GM19023 (cell line): ENCODE measurements around the gene PUS7L.
"Not testable (repeated sequence)": the region's sequence is repeated elsewhere in the genome, so short reads cannot be mapped to it uniquely, and the experiment has no call there.

Experiments
- ATAC-seq: cut with Tn5 transposase; IDR thresholded peaks from one replicate; pipeline ENCODE4 v1.9.1; 2021; ENCODE audit warnings: mild to moderate bottlenecking, moderate library complexity; ENCODE audit not compliant: unreplicated experiment

PUS7L gene

DNA sequence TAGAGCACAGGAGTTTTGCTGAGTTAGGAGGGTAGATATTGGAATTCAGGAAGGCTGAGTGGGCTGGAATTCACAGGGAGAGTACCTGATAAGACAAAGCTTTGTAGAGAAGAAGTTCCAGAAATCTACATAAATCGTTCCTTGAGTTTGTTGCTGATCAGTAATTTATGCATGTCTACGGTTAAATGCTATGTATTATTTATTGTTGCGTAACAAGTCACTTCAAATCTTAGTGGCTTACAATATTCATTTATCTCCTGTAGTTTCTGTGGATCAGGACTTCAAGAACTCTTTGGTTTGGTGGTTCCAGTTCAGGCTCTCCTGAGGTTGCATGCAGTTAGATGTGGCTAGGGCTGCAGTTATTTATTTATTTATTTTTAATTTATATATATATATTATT is 7.8 kb downstream of the PUS7L start:
- no peak for ATAC-seq

DNA sequence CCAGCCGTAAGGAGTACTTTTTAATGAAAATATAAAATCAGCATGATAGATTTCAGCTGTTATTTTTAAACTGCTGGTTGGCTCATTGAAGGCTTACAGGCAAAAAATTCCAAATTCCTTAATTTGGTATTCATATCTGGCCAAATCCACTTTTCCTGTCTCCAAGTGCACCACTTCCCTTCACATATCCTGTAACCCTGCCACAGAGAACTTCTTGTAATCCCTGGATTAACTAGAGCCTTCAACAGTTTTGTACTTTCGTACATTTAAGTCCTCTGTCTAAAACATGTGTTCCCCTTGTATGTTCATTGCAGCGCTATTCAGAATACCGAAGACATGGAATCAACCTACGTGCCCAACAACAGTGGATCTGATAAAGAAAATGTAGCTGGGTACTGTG is 9.6 kb downstream of the PUS7L start:
- ATAC-seq, result no peak

DNA sequence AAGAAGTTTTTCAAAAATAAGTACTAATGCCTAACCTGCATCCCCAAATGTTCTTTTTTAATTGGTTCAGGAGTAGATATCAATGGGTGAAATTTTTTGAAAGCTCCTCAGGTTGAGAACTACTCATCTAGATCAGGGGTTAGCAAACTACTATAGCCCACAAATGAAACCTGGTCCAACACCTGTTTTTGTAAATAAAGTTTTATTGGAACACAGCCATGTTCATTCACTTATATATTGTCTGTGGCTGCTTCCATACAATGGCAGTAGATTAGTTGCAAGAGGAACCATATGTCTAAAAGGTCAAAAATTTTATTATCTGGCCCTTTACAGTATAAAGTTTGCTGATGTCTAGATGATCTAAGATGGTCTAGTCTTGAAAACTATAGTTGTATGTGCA is 13.8 kb downstream of the PUS7L start:
- no peak for ATAC-seq

DNA sequence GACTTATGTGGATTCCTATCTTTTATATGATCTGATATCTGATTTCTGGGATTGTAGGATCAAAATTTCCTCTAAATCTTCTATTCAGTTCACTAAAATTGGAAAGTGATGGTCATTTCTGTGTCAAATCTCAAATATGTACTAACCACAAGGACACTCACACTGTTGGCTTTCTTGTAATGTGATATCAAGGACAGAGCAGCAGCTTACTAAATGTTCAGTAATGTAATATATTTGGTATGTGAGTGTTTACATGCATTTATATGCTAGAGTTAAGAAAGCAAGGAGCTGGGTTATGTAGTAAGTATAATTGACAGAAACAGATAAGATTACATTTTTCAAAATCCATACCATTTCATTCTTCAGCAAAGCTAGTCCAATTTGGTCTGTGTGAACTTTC is 16.5 kb downstream of the PUS7L start:
- ATAC-seq, result no peak

DNA sequence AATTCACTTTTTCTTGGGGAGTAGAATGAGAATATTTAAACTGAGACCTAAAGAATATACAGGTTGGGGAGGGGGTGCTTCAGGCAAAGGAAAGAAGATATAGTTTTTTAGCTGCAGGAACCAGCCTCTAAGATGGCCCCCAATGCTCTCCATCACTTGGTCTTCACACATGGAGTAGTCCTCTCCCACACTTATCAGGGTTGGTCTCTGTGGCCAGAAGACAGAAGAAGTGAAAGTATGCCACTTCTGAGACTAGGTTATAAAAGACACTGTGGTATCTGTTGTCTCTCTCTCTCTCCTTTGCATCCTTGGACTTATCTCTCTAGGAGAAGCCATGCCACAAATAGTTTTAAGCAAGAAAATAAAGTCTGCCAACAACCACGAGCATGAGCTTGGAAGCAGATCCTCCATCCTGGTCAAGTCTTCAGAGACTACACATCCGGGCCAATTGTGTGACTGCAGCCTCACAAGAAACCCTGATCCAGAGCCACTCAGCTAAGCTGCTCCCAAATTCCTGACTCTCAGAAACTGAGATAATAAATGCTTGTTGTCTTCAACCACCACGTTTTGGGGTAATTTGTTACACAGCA is 18.0 kb downstream of the PUS7L start:
- ATAC-seq, result no peak

DNA sequence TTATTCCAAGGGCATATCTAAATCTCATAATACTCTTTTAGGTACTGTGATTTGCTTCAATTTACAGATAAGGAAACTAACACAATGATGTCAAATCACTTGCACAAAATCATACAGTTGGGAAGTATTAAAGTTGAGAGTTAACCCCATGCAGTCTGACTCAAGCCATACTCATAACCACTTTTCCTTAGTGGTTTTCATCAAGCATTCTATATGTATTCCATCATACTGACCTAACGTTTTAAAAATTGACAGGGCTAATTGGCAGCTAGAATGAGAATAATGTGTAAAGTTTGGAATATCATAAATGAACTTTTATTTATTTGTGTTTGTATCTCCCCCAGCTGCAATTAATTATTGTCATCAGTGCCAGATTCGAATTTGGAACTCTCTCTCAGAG is 20.9 kb downstream of the PUS7L start:
- no peak for ATAC-seq

DNA sequence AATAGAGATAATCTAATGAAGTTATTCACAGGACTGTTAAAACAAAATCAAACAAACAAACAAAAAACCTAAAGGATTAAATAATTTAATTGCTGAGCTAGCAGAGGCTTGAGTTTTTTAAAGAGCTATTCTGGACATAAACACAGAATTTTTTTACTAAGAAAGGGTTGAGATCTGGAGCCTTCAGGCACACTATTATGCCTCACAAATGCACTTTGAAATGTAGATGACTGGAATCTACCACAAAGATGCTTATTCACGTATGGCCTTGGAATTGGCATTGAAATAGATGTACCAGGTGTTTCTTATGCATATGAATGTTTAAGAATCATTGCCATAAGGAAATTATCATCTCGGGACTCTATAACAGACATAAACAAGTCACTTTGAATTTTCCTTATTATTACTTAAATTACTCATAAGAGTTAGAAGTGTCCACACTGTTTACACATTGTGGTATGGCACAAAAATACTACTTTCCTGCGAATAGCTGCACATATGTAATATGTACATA is 21.6 kb downstream of the PUS7L start:
- ATAC-seq, result no peak

DNA sequence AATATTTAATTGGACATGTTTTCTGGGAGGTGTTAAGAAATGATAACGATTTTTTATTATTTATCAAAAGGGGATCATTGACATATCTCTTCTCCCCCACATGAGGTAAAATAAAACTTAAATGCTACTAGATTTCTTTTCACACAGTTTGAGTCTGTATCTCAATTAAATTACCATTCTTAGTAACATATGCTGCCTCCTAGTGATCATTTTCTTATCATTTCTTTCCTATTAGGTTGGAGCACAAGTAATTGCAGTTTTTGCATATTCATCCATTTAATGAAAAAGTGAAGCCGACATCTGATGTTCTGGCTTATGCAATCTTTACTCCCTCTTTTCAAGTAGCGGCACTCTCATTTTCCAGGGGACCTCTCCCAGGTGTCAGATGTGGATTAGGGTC is 24.9 kb downstream of the PUS7L start:
- ATAC-seq, result no peak

DNA sequence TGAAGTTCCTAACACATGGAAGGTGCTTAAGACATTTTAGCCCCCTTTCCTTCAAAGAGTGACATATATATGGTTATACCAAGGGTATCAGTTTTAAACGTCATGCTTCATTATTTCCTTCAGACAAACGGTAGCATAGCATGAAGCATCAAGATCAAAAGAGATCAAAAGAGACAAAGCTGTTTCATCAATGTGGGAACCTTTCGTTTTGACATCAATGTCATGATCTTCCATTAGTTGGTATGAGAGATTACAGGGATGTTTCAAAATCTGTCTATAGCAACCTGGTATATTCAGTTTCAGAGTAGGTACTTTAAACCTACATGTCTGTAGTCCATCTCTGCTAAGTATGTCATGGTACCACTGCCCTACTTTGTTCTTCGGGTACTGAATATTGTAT is 28.3 kb downstream of the PUS7L start:
- no peak for ATAC-seq

DNA sequence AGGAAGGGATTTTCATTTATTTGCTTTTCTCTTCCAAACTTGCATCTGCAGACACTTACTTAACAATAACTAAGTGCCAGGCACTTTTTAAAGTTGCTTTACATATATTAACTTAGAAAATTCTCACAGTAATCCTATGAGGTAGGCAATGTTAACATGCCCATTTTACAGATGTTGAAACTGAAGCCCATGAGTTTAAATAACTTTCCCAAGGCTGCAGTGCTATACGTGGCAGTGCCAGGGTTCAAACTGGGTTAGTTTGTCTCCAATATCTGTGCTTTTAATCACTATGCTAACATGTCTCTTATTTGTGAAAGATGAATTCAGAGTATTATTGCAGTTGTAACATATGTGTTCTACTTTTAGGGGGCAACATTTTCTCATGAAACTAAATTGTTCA is 29.9 kb downstream of the PUS7L start:
- no peak for ATAC-seq

DNA sequence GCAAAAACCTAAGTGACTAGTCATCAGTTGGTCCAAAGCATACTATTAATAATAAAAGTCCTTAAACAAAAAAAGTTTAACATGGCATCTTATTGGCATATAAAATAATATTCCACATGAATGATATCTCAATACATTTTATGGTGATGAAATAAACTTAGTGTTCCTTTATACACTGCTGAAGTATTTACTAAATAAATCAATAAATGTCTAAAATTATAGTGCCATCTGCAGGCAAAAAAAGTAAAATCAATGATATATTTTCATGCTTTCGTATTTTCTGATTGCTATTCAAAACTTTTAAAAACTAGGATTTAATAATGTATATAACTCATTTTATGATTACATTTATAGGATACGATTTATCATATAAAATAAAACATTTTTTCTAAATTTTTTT is 30.5 kb downstream of the PUS7L start:
- no peak for ATAC-seq

DNA sequence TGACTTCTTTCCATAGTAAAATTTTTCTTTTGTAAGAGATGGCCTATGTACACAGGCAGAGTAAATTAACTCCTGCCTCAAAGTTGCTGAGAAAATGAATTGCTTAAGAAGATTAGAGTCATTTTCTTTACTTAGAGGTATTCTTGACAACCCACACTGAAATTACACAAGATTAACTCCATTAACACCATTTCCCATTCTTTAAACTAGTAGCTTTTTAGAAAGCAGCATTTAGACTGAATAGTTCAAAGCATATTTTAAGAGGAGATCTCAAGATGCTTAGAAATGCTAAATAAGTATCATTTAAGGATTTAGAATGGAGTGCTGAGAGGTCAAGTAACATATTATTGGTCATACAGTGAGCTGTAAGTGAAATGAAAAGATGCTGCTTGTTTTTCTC is 35.5 kb downstream of the PUS7L start:
- ATAC-seq, result no peak

DNA sequence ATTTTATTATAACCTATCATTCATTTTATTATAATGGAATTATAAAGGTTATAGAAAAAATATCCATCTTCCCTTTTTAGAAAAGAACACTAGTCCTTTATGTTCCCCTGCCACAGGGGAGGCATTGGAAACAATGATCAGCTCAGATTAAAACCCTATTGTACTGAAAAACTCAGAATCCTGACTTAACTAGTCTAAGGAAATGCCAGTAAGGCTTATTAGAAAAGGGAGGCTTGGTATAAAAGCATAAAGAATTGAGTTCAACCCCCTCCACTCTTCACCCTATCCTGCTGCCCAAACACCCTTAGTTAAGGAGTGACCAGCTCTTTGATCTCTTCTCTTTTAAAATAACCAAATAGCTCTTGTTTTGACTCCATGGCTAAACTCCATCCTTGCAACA is 36.0 kb downstream of the PUS7L start:
- no peak for ATAC-seq

DNA sequence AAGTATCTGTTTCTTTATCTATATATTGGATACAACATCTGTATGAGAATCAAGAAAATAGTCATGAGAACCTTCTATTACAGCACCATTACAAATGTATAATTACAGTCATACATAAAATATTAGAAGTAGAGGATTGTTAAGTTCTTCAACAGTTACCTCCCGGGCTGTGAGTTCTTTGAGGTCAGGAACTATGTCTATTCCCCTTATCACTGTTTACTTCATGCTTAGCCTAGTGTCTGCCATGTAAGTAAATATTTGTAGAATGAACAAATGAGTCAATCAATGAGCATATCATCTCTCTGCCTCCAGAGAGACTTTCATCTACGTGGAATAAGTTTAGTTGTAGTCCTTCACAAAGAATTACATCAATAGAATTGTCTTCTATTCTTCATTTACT is 47.2 kb downstream of the PUS7L start:
- ATAC-seq, result no peak

DNA sequence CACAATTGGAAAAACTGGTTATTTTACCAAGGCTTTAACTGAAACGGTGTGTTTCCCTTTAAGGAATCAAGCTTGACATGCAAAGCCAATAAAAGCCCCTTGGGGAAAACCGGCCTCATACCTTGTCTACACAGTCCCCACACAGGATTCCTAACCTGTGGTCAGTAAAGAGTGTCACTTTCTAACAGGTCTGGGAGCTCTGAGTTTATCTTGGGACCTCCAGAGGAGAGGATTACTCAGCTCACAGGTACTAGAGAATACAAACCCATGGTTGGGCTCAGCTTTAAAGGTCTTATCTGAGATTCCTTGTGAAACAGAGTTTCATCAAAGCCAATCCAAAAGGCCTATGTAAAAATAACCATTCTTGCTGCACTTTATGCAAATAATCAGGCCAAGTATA is 54.8 kb downstream of the PUS7L start:
- not testable (repeated sequence) for ATAC-seq

DNA sequence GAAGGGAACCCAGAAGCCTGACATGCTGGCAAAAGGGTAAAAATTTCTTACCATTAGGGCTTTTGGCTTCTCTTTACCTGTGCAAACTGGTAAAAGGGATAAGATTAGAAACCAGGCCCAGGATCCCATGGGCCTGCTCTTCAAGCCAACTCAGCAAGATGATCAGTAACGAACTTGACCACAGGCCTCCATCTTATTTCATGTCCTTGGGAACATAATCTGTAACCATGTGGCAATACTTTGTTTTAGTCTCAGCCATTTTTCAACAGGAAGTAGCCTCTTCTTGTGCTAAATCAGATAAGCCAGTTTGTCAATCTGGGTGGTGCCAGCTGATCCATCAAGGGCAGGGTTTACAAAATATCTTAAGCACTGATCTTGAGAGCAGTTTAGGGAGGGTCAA is 57.4 kb downstream of the PUS7L start:
- not testable (repeated sequence) for ATAC-seq

DNA sequence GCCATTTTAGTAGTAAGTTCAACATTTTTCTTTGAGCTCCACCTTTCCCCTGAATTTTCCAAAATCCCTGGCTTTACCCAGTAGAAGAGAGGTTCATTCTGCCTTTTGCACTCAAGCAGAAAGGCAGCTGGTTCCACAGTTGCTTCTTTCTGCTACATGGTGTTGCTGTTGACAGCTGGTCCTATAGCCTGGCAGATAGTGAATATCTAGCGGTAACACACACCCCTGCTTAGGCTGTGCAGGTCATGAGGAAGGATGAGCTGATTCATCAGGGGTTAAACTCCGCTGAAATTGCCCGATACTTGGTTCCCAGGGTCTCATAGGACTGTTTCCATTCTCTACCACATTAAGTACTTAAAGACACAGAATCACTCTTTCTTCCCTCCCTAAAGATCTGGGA is 62.4 kb downstream of the PUS7L start:
- no peak for ATAC-seq

DNA sequence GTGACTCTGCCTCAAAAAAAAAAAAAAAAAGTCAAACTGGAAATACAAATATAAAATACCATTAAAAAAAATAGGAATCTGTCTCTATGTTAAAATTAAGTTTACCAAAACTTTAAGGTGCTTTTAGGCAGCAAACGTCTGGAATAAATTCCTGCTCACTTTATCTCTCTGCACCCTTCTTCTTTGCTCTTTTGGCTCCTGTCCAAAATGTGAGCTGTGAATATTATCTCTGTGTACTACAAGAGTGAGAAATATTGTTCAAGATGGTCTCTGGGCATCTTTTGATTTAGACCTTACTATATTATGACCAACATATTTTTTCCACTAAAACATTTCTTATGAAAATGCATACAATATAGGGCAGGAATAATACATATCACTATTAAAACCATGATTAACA is 63.7 kb downstream of the PUS7L start:
- no peak for ATAC-seq

DNA sequence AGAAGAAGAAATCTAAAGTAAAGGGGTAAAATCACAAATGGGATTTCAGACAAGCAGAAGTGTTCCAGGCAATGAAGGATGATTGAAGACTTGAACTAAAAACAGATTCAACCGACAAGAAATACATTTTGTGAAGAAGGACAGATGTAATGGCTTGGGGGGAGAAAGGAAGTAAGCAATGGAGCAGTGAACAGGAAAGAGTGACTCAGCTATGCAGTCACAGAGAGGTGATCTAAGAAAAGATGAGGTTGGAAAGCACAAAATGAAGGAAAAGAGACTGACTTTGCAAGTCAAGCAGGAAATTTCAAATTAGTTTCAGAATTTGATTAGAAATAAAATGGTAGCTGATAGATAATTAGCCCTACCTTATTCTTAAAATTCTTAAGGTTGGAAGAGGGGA is 66.5 kb downstream of the PUS7L start:
- no peak for ATAC-seq

DNA sequence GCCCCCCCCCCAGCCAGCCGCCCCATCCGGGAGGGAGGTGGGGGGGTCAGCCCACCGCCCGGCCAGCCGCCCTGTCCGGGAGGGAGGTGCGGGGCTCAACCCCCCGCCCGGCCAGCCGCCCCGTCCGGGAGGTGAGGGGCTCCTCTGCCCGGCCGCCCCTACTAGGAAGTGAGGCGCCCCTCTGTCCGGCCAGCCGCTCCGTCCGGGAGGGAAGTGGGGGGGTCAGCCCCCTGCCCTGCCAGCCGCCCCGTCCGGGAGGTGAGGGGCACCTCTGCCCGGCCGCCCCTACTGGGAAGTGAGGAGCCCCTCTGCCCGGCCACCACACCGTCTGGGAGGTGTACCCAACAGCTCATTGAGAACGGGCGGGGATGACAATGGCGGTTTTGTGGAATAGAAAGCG is 73.1 kb downstream of the PUS7L start:
- ATAC-seq, result not testable (repeated sequence)

DNA sequence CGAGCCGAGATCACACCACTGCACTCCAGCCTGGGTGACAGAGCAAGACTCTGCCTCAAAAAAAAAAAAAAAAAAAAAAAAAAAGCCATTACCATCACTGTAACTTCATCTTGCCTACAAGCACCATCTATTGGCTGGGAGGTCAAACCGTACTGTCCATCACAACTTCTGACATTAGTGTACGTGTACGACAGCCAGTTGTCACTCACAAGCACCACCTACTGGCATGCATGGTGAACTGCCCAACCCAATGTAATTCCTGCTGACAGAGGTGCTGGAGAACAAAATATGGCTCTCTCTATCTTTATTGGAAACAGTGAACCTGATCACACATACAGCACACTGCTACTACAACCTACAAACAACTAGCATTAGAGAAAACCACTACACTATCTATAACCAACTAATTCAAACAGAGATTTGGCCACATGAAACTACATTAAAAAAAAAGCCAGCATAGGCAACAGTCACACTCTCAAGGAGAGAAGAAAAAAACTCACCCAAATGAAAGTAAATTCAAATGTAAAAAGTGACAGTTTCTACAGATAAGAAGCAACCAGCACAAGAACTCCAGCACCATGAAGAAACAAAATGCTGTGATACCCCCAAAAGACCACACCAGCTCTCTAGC is 82.3 kb downstream of the PUS7L start:
- peak; percentile 92 for ATAC-seq

DNA sequence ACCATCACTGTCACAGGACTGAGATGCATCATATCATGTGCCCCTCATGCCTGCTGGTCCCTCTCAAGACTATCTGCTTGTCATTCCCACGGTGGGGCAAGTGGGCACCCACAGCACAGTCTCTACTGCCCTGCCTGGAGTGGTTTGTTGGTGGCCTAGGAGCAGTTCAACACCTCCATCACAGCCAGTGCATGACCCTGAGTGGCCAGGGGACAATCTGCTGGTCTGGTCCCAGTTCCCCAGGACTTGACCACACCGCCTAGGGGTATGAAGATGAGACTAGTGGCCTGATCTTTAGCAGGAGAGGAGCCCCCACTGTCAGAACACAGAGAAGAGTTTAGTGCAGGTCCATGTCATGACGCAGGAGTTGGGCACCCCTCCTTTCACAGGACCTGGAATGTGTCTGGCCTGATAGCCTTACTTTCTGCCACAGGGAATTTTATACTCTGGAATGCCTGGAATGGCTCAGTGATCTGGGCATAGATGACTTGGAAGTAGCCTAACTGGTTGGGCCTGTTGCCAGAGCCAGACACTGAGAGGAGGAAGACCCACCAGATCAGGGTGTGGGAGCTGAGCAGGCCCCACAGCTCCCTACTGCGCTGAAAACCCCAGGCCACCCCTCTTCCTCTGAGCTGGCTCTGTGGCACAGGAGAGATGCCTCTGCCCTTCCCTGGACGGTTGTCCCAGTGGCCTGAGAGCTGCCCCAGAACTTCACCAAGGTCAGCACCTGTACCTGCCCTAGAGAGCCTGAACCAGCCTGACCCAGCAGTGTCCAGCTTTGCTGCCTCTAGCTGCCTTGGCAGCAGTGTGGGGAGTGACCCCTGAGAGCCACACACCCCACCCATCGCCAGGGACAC is 83.3 kb downstream of the PUS7L start:
- no peak for ATAC-seq
